HG03442 (cell line): Measurements from ENCODE around the gene VWA1.
"Not testable (repeated sequence)": the region's sequence is repeated elsewhere in the genome, so short reads cannot be mapped to it uniquely, and the experiment has no call there.

ENCODE experiments used
- ATAC-seq: cut with Tn5 transposase; IDR thresholded peaks from one replicate; pipeline ENCODE4 v1.9.1; 2021; ENCODE audit warnings: mild to moderate bottlenecking, moderate library complexity; ENCODE audit not compliant: unreplicated experiment

Gene VWA1

GRCh38 chr1:1482856-1483255 is 47.4 kb downstream of the VWA1 start:
- ATAC-seq = no peak

- ATAC-seq = no peak
Measured at GRCh38 chr1:1483714-1484113, 48.2 kb downstream of the VWA1 start.

- not testable (repeated sequence) for ATAC-seq
Measured at GRCh38 chr1:1484976-1485750, 49.7 kb downstream of the VWA1 start.

- ATAC-seq = not testable (repeated sequence)
Measured at GRCh38 chr1:1485755-1486317, 50.3 kb downstream of the VWA1 start.

- no peak for ATAC-seq
Measured at GRCh38 chr1:1487701-1488100, 52.2 kb downstream of the VWA1 start.

GRCh38 chr1:1489231-1489630 is 53.7 kb downstream of the VWA1 start:
- no peak for ATAC-seq

GRCh38 chr1:1489861-1490260 is 54.4 kb downstream of the VWA1 start:
- ATAC-seq = no peak

GRCh38 chr1:1490633-1491230 is 55.2 kb downstream of the VWA1 start:
- ATAC-seq = no peak

- ATAC-seq = no peak
Measured at GRCh38 chr1:1491601-1492000, 56.1 kb downstream of the VWA1 start.
